DND-41 (cell line): ENCODE results near the gene RHOT2.

ENCODE experiments used
- ATAC-seq: fragments of 200-7000 bp; cut with Tn5 transposase; 3 replicates; pipeline ENCODE4 v1.9.1; 2021; ENCODE audit warnings: low read depth; ENCODE audit not compliant: insufficient read depth
- DNase-seq: peaks from one replicate; pipeline ENCODE4 v3.0.0-alpha.2; 2020
- H2AFZ ChIP-seq: 2 replicates; pipeline ENCODE4 v1.6.0; 2012; ENCODE audit warnings: low read depth, low read length
- H3K27ac ChIP-seq: 2 replicates; pipeline ENCODE4 v1.5.1; 2012; ENCODE audit warnings: low read length, inconsistent platforms
- H3K27me3 ChIP-seq: fragments of 200-600 bp; sonication (generic); 2 replicates; pipeline ENCODE4 v1.6.0; 2012; ENCODE audit warnings: low read length, mild to moderate bottlenecking, inconsistent platforms; ENCODE audit not compliant: insufficient read depth, poor library complexity
- H3K36me3 ChIP-seq: 2 replicates; pipeline ENCODE4 v1.5.1; 2012; ENCODE audit warnings: low read length, inconsistent platforms; ENCODE audit not compliant: insufficient read depth
- H3K4me1 ChIP-seq: 2 replicates; pipeline ENCODE4 v1.5.1; 2012; ENCODE audit warnings: mild to moderate bottlenecking, low read length; ENCODE audit not compliant: insufficient read depth
- H3K4me2 ChIP-seq: 2 replicates; pipeline ENCODE4 v1.6.0; 2012; ENCODE audit warnings: mild to moderate bottlenecking, moderate library complexity, low read length, inconsistent platforms; ENCODE audit not compliant: insufficient read depth
- H3K4me3 ChIP-seq, 2 experiments: fragments of 200-600 bp in 1 of 2; shearing (Covaris generic) in 1 of 2; 2 replicates each; pipeline ENCODE4 v1.5.1; 2012 to 2016; ENCODE audit warnings: inconsistent platforms in 2 of 2, low read length in 2 of 2, mild to moderate bottlenecking in 2 of 2, low read depth in 1 of 2, moderate library complexity in 1 of 2
- H3K79me2 ChIP-seq: 2 replicates; pipeline ENCODE4 v1.6.0; 2012; ENCODE audit warnings: low read length, inconsistent platforms; ENCODE audit not compliant: insufficient read depth
- H3K9ac ChIP-seq: 2 replicates; pipeline ENCODE4 v1.6.0; 2012; ENCODE audit warnings: low read depth, mild to moderate bottlenecking, inconsistent platforms, low read length, moderate library complexity
- H3K9me3 ChIP-seq: 2 replicates; pipeline ENCODE4 v1.5.1; 2012; ENCODE audit warnings: low read length, moderate library complexity, mild to moderate bottlenecking, inconsistent platforms; ENCODE audit not compliant: insufficient read depth, severe bottlenecking
- H4K20me1 ChIP-seq: 2 replicates; pipeline ENCODE4 v1.6.0; 2012; ENCODE audit warnings: low read length; ENCODE audit not compliant: insufficient read depth
- CTCF ChIP-seq: IDR thresholded peaks from 2 replicates; pipeline ENCODE4 v1.5.1; 2012; ENCODE audit warnings: borderline replicate concordance, low read length, moderate library complexity, mild to moderate bottlenecking; ENCODE audit not compliant: poor library complexity, severe bottlenecking; ENCODE audit errors: extremely low read depth
- EZH2 ChIP-seq: IDR thresholded peaks from 3 replicates; pipeline ENCODE4 v1.6.1; 2012; ENCODE audit warnings: borderline replicate concordance, low read depth, mild to moderate bottlenecking, moderate library complexity, low read length, inconsistent platforms; ENCODE audit not compliant: severe bottlenecking

The RHOT2 gene

DNA sequence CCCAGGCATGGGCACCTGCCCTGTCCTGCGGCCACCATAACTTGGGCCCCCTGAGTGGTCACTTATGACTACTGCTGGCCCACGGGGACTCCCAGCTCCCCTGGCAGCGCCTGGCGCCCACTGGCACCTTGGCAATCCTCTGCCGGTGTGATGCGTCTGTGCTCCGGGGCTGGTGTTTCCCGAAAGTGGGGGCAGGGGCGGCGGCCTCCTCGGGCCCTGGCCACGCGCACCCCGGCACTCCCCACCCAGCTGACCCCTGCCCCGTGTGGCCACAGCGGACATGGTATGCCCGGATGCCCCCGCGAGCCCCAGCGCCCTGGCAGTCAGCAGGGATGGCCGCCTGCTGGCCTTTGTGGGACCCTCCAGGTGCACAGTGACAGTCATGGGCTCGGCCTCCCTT is 10.4 kb upstream of the RHOT2 start:
- Histone ChIP-seq H3K27ac (no peak overlapping the region), H2AFZ (no peak overlapping the region), H3K36me3 (peaks cover 87% of the 10 kb centered on the region), H4K20me1 (peaks cover 23% of the 10 kb centered on the region), H3K4me3 (no peak overlapping the region), H3K79me2 (no peaks in the 10 kb centered on the region), H3K9ac (no peak overlapping the region), H3K4me1 (no peaks in the 10 kb centered on the region), H3K27me3 (no peaks in the 10 kb centered on the region), H3K9me3 (no peaks in the 10 kb centered on the region), H3K4me2 (no peak overlapping the region)
- DNase-seq (no peak), ATAC-seq (no peak)
- no peak for TF ChIP-seq EZH2
- TF ChIP-seq CTCF = no peak

- Histone ChIP-seq H2AFZ (no peak overlapping the region), H3K27me3 (no peaks in the 10 kb centered on the region), H3K9ac (no peak overlapping the region), H3K27ac (no peak overlapping the region), H3K79me2 (no peaks in the 10 kb centered on the region), H3K4me2 (no peak overlapping the region), H3K9me3 (no peaks in the 10 kb centered on the region), H3K4me1 (no peaks in the 10 kb centered on the region), H4K20me1 (peaks cover 23% of the 10 kb centered on the region), H3K36me3 (peaks cover 78% of the 10 kb centered on the region), H3K4me3 (no peak overlapping the region)
- peak; percentile 38 for TF ChIP-seq CTCF
- no peak for TF ChIP-seq EZH2
- ATAC-seq = no peak
- no peak for DNase-seq
These were observed 9.0 kb upstream of the RHOT2 start for GRCh38 chr16:658679-659571.

GRCh38 chr16:659618-660017 is 8.3 kb upstream of the RHOT2 start:
- Histone ChIP-seq H3K79me2 (no peaks in the 10 kb centered on the region), H3K4me3 (no peak overlapping the region), H3K27ac (no peak overlapping the region), H3K9me3 (no peaks in the 10 kb centered on the region), H3K4me2 (no peak overlapping the region), H3K4me1 (no peaks in the 10 kb centered on the region), H3K27me3 (no peaks in the 10 kb centered on the region), H3K9ac (no peak overlapping the region), H3K36me3 (peaks cover 79% of the 10 kb centered on the region), H2AFZ (no peak overlapping the region), H4K20me1 (peaks cover 23% of the 10 kb centered on the region)
- ATAC-seq (no peak), DNase-seq (no peak)
- no peak for TF ChIP-seq CTCF
